Left lobe of liver (tissue), 2 donors: ENCODE results near the gene PEX5L. TPM values are rescaled to one million over a fixed set of nuclear protein-coding genes. Genes with fewer than 3 reads are reported as not detected.
"Not testable (repeated sequence)": the region's sequence is repeated elsewhere in the genome, so short reads cannot be mapped to it uniquely, and the experiment has no call there.

ENCODE experiments used
- ATAC-seq: fragments of 200-7000 bp; cut with Tn5 transposase; one replicate; pipeline ENCODE4 v1.9.1; 2020; ENCODE audit warnings: mild to moderate bottlenecking, moderate library complexity
- DNase-seq: peaks from one replicate; pipeline ENCODE4 v3.0.0-alpha.2; 2020; ENCODE audit warnings: low spot score
- total RNA-seq: library from RNA; stranded (reverse); gene quantifications from one replicate; pipeline ENCODE4 v1.2.1, GENCODE V29; 2021
- donor health status: DM: no; HTN: no; CAD: no; lungs with moderate emphysema.
- donor health status: DM: no; HTN: yes; CAD: no.

Gene PEX5L
- total RNA-seq, 1 donor from 2014 or later: not detected

- ATAC-seq (no peak), DNase-seq (no peak)
These were observed 24.8 kb downstream of the PEX5L start for GRCh38 chr3:180011927-180012326.

GRCh38 chr3:180008318-180008717 is 28.4 kb downstream of the PEX5L start:
- ATAC-seq, DNase-seq: not testable (repeated sequence)

- no peak for DNase-seq
- ATAC-seq: no peak
These were observed 32.2 kb downstream of the PEX5L start for GRCh38 chr3:180004542-180004941.

- ATAC-seq (no peak), DNase-seq (no peak)
These were observed 34.7 kb downstream of the PEX5L start for GRCh38 chr3:180002006-180002405.

DNA sequence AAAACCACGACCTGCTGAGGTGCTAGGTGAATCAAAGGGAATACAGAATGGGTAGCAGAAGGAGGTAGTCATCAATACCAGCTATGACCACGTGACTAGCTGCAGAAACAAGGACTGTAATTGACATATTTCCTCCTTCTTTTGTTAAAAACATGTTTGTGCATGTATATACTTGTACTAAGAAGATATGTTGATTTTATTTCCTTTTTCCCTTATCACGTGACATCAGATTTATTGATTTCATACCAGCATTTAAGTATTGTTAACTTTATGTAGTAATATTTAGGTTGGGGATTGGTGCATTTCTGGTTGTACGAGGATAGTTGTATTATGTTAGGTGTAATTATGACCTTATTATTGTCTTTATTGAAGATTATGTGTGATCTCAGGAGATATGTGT is 36.2 kb downstream of the PEX5L start:
- no peak for DNase-seq
- no peak for ATAC-seq

- no peak for DNase-seq
- ATAC-seq: no peak
These were observed 41.3 kb downstream of the PEX5L start for GRCh38 chr3:179995406-179995805.

DNA sequence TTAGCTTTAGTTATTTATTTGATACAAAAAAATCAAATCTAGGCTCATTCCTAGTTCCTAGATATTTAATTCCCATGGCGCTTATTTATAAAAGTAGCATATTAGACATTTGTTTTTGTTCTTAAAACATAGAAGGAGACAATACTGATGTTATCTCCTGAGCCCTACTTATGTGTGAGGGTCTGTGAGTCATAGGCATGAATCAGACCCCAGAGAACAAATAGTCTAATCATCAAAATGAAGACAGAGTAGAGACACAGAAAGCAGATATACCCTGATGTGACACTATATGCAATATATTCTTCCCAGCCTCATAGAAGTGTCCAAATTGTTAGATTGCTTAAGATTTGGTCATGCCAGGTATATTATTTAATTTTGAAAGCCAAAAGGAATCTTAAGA is 44.9 kb downstream of the PEX5L start:
- no peak for DNase-seq
- ATAC-seq: no peak

DNA sequence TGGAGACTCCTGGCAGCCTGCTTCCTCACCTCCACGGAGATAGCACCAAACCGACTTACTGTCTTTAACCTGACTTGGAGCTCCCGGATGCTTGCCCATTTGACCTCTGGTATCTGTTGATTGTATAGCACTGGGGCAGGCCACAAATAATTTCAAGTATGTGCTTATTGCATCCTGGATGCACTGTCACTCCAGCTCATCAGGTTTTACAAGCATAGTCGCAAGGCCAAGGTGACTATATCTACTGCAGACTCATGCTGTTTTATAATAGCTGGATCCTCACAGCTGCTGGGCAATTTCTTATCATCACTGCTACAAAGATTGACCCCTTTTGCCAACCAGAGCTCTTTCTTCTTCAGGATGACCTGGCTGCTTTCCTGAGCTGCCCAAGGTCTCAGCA is 45.6 kb downstream of the PEX5L start:
- ATAC-seq: no peak
- DNase-seq: no peak

DNA sequence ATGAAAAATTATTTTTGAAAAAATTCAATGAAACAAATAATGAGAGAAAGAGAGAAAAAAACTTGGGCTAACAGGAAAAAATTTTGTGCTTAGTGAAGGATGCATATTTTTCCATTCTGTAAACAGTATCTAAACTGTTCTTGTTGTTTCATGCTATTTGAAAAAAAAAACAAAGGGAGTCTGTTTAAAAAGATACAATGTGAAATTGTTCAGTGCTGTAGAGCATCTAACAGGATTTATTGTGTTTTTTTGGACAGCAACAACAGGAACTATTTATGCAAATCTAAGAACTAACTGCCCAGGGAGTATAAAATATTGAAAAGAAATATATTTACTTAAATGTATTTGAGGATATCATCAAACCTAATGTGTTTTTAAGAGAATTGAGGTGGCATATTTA is 55.1 kb downstream of the PEX5L start:
- DNase-seq (no peak), ATAC-seq (no peak)

- no peak for ATAC-seq
These were observed 59.4 kb downstream of the PEX5L start for GRCh38 chr3:179977356-179977755.

GRCh38 chr3:179973931-179974361 is 62.8 kb downstream of the PEX5L start:
- ATAC-seq (no peak), DNase-seq (no peak)

More at GRCh38 chr3:179977356-179977755, 59.4 kb downstream of the PEX5L start:
- DNase-seq: no peak

GRCh38 chr3:179972881-179973423 is 63.8 kb downstream of the PEX5L start:
- DNase-seq: no peak
- no peak for ATAC-seq

- no peak for ATAC-seq
- DNase-seq: no peak
These were observed 65.5 kb downstream of the PEX5L start for GRCh38 chr3:179971280-179971679.

DNA sequence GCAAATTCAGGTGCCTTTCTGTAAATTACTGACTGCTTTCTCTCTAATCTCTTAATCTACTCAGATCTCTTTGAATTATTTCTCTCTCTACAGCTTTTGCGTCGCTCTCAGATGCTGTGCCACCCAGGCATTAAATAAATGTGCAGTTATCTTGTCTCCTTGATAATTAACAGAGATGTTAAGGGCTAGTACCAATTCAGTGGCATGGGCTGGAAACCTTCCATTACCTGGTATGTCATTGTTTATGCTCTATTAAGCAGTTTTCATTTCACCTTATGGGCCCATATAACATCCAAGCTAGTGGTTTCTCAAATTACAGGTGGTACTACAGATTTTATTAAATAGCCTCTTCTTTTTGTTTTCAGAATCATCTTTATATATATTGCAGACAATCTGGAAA is 66.0 kb downstream of the PEX5L start:
- ATAC-seq: no peak

DNA sequence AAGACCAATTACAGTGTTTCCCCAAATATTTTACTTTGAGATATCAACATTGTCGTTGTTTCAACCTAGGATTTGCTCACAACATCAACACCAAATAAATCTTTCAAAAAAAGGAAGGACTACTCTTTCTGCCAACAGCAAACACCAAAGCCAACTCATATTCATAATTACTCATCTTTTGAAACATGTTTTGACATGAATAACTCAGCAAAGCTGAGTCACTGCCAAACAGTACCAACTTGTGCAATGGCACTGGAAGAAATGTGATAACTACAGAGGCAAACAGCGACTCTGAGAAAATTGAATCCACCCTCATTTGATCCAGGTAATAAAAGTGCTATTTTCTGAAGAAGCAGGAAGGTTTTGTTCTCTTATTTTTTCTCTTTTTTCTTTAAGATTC is 67.2 kb downstream of the PEX5L start:
- DNase-seq (no peak), ATAC-seq (no peak)

More for the DNA sequence above, 66.0 kb downstream of the PEX5L start:
- no peak for DNase-seq

- no peak for ATAC-seq
- DNase-seq: no peak
These were observed 69.1 kb downstream of the PEX5L start for GRCh38 chr3:179967622-179968021.

DNA sequence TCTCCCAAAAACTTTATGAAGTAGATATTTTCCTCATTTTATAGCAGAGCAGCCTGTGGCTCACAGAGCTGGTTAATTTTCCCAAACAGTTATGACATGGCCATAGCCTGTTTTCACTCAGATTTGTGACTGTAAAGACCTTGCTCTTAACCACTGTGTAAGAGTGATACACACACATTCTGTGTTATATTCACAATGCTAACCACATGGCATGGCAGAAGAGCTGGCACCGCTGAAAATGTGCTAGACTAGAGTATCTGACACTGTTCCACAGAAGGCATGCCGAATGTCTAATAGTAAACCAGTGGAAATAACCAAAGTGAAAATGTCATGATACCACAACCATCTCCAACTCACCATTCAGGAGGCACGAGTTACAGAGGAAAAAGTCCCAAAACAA is 71.8 kb downstream of the PEX5L start:
- no peak for ATAC-seq
- no peak for DNase-seq

- DNase-seq (no peak), ATAC-seq (peak; percentile 46)
These were observed 73.9 kb downstream of the PEX5L start for GRCh38 chr3:179962629-179963387.

- no peak for ATAC-seq
- DNase-seq: no peak
These were observed 75.0 kb downstream of the PEX5L start for GRCh38 chr3:179961703-179962078.

- ATAC-seq: no peak
- DNase-seq: no peak
These were observed 75.5 kb downstream of the PEX5L start for GRCh38 chr3:179961071-179961702.

DNA sequence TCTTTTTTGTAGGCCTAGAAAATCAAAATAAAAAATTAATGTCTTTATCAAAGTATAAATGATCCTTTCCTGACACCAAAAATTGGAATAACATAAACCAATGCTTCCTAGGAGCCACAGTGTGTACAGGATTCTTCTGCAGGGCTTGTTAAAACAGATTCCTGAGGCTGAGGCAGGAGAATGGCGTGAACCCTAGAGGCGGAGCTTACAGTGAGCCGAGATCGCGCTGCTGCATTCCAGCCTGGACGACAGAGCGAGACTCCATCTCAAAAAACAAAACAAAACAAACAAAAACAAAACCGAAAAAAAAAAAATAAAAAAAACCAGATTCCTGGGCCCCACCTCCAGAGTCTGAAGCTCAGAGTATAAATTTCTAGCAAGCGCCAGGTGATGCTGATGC is 78.0 kb downstream of the PEX5L start:
- ATAC-seq (no peak), DNase-seq (no peak)

- no peak for DNase-seq
- ATAC-seq: no peak
These were observed 78.6 kb downstream of the PEX5L start for GRCh38 chr3:179958143-179958542.
